Mucosa of gallbladder (tissue), 1 donor: Measurements from ENCODE around the gene MRPS18A. TPM values are rescaled to one million over a fixed set of nuclear protein-coding genes. Genes with fewer than 3 reads are reported as not detected.

Experiments used
- DNase-seq: peaks from one replicate; pipeline ENCODE4 v3.0.0-alpha.2; 2020; ENCODE audit warnings: low spot score
- total RNA-seq: library from RNA; stranded (reverse); gene quantifications from one replicate; pipeline ENCODE4 v1.2.1, GENCODE V29; 2021
- donor health status: DM: no; HTN: no; CAD: no.

Gene MRPS18A
- total RNA-seq, 1 donor from 2014 or later, result 44.3 TPM

DNA sequence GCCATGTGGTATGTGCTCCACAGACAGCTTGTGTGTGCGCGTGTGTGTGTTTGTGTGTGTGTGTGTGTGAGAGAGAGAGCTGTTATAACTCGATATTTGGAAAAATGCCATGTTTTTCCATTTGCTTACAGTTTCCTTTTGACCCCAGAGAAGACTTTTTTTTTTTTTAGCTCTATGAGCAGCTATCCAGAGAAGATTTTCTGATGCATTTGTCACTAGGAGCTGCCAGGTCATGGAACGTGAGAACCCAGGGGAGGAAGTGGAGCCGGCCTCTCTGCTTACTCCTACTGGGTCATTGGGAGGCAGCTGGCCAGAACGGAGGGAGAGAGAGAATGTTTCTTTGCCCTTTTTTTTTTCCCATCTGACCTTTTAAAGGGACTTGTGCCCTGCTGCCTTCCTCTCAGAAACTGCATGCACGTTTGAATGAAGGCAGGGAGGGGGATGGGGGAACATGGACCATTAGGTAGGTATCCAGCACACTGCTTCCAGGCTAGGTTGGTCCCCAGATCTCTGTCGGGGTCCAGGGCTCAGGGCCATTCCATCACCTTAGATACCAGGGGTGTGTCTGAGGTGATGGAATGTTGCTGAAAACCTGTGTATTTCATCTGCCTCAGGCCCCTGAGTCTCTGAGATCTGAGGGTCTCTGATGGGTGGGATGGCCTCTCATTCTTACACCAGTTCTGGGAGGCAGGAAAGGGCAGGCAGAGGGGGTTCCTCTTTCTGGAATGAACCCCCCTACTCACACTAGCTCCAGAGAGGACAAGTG, 11.2 kb upstream of the MRPS18A start:
- peak; percentile 70 for DNase-seq

DNA sequence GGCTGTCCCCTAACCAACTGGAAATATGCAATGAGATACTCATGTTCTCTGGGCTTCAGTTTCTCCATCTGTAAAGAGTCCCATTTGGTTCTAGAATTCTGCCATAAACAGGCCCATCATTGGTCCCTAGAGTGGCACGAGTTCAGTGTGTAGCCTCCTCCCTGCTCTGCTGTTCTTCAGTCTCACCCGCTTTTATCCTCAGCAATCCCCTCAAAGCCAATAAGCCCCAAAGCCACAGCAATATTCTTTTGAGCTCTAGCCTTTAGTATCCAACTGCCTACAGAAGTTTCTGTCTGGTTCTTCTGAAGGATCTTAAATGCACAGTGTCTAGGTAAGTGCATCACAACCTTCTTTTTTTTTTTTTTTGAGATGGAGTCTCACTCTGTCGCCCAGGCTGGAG, 9.8 kb upstream of the MRPS18A start:
- no peak for DNase-seq

DNA sequence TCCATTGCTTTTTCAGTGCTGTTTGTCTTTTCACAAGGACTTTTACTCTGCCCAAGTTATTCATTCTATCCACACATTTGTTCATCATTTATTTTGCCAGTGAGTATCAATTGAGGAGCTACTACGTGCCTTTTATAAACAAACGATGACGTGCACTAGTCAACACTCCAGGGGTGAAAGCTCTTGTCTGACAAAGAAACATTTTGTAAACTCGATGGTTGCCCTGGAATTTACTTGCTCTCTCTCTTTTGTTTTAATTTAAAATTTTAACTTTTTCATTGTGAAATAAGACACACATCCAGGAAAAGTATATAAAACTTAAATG, 8.3 kb upstream of the MRPS18A start:
- no peak for DNase-seq

- DNase-seq, result peak; percentile 59
Measured at GRCh38 chr6:43695215-43695966, 7.8 kb upstream of the MRPS18A start.

DNA sequence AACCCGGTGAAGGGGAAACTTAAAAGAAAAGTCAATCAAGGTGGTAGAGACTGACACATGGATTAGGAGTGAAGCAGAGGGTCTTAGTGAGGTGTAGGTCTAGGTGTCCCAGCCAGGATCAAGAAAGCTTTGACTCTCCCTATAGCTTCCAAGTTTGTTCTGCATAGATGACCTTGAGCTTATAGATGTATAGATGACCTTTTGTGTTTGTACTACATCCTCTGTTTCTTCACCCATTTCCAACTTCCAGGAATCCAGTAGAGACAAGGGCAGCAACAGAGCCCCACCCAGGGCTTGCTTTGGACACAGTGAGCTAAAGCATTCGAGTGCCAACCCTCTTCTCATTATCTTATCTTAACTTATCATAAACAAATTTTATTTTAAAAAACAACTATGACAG, 1.8 kb upstream of the MRPS18A start:
- DNase-seq, result no peak

GRCh38 chr6:43687079-43687436, 533 bp downstream of the MRPS18A start:
- no peak for DNase-seq

GRCh38 chr6:43683708-43684455, 3.7 kb downstream of the MRPS18A start:
- DNase-seq, result no peak

- no peak for DNase-seq
Measured at GRCh38 chr6:43682724-43683429, 4.7 kb downstream of the MRPS18A start.

- DNase-seq, result no peak
Measured at GRCh38 chr6:43681303-43681702, 6.3 kb downstream of the MRPS18A start.

DNA sequence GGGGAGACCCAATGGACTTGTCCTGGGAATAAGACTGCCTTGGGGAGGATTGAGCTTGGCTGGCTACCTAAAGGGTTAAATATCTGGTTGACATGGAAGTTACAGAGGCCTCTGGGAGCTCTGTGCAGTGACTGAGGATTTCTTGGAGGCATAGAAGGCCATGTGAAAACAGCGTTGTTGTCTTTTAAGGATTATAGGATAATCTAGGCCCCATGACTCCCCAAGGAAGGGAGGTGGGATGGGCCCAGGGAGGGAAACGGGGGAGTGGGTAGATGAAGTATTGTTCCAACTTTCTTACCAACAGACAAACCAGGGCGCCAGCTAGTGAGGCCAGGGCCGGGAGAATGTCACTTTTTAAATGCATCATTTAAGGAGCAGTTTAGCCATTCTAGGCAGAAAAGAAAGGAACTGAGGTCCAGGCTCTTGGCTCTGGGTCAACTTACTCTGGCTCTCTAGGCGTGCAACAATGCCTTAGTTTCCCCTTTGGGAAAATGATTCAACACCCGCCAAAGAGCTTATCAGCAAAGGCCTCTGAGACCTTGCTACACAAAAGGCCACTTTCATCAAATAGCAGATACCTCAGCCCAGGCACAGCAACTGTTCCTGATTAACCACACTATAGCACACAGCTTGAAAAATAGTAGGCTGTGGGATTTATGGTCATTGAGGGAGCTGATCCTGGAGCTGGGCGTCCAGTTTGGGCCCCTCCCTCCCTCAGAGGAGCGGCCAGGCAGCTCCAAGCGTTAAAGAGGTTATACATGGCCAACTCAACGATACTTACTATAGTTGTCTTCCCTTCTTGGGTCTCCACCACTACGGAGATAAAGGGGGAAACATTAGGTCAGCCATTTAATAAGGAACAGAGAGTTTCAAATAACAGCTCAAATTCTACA, 7.0 kb downstream of the MRPS18A start:
- DNase-seq, result no peak

- no peak for DNase-seq
Measured at GRCh38 chr6:43679057-43679456, 8.5 kb downstream of the MRPS18A start.

DNA sequence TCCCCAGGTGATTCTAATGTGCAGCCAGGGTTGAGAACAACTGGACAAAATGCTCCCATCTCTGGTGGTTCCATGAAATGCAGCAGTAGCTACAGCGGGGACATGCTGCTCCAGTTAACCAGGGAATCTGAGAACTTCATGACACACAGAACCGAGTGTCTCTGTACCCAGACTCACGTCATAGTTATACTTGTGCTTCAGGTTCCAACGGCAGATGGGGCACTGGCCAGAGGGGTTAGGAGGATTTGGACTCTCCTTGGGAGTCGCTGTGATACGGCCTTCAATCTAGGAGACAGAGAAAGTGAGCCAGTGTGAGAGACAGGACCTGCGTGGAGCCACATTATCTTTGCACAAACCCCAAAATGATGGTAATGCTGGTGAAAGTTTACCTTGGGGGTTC, 9.2 kb downstream of the MRPS18A start:
- no peak for DNase-seq

DNA sequence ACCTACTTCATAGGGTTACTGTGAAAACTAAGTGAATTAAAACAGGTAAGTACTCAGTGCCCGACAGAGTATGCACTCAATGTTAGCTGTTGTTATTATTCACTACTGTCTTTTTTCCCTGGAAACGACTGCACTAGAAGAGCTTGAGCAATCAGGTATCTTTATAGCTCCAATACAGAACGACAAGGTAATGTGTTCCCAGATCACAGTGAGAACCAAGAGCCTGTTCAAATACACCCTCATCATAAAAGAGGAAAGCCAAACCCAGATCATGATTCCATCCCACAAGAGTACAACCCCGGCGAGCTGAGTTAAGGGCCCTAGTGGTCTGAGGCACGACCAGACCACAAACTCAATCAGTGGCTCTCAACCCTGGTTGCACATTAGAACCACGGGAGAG, 9.8 kb downstream of the MRPS18A start:
- DNase-seq, result no peak

- DNase-seq, result no peak
Measured at GRCh38 chr6:43676962-43677606, 10.5 kb downstream of the MRPS18A start.

GRCh38 chr6:43674921-43675320, 12.7 kb downstream of the MRPS18A start:
- no peak for DNase-seq

DNA sequence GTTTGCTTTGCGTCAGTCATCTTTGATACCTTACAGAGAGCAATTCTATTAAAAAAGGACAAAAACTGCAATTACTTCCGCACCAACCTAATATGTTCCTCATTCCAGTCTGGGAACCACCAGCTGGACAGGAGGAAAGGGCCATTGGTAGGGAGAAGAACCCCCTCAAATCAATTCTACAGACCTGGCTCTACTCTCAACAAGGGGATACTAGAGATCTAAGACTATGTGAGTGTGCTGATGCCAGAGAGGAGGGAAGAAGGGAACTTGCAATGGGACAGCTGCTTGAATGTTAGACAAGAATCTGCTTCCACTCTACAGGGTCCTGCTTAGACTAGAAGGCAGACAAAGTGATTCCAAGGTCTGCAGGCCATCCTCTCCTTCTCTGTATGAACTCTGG, 13.3 kb downstream of the MRPS18A start:
- DNase-seq, result no peak

- DNase-seq, result no peak
Measured at GRCh38 chr6:43673444-43674084, 14.0 kb downstream of the MRPS18A start.

- DNase-seq, result peak; percentile 38
Measured at GRCh38 chr6:43671801-43672690, 15.5 kb downstream of the MRPS18A start.
